Measurements from ENCODE around the gene HYI. TPM values are rescaled to one million over a fixed set of nuclear protein-coding genes. Genes with fewer than 3 reads are reported as not detected.

Gene HYI
- total and polyA plus RNA-seq, 2 donors from 2014 or later: 50.5 to 91.2 TPM

GRCh38 chr1:43432907-43433306, 20.8 kb downstream of the HYI start:
- peaks cover 0 to 10% (median 6%) of the 10 kb centered on the region in 3 donors for H3K4me1 ChIP-seq (ENCODE audit: control insufficient read depth in 2 of 3, insufficient read depth in 2 of 3, low read depth in 1 of 3, low read length in 3 of 3)
- no peak overlapping the region for H3K9ac ChIP-seq (ENCODE audit: low read length in 3 of 3)
- FAIRE-seq (no peak), DNase-seq (no peak)
- no peaks in the 10 kb centered on the region for H3K9me3 ChIP-seq (ENCODE audit: control insufficient read depth in 2 of 3, insufficient read depth in 1 of 3, low read length in 3 of 3)
- intact Hi-C loops (cut with DNase I): no loop called here
- no peak overlapping the region for H3K4me3 ChIP-seq (ENCODE audit: low read length in 3 of 3)
- no peak overlapping the region for H3K27ac ChIP-seq (ENCODE audit: low read depth in 2 of 2, low read length in 2 of 2)
- no peaks in the 10 kb centered on the region for H3K27me3 ChIP-seq (ENCODE audit: control insufficient read depth, insufficient read depth, low read length)
- H3K36me3 ChIP-seq (ENCODE audit: control insufficient read depth in 2 of 3, insufficient read depth in 3 of 3, low read length in 3 of 3): peaks cover 2 to 67% (median 59%) of the 10 kb centered on the region in 3 donors
- TF ChIP-seq, protein P1, sequence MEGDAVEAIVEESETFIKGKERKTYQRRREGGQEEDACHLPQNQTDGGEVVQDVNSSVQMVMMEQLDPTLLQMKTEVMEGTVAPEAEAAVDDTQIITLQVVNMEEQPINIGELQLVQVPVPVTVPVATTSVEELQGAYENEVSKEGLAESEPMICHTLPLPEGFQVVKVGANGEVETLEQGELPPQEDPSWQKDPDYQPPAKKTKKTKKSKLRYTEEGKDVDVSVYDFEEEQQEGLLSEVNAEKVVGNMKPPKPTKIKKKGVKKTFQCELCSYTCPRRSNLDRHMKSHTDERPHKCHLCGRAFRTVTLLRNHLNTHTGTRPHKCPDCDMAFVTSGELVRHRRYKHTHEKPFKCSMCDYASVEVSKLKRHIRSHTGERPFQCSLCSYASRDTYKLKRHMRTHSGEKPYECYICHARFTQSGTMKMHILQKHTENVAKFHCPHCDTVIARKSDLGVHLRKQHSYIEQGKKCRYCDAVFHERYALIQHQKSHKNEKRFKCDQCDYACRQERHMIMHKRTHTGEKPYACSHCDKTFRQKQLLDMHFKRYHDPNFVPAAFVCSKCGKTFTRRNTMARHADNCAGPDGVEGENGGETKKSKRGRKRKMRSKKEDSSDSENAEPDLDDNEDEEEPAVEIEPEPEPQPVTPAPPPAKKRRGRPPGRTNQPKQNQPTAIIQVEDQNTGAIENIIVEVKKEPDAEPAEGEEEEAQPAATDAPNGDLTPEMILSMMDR (IDR thresholded peaks at IDR 0.05; ENCODE audit: borderline replicate concordance, extremely low read depth, insufficient read depth): no peak

DNA sequence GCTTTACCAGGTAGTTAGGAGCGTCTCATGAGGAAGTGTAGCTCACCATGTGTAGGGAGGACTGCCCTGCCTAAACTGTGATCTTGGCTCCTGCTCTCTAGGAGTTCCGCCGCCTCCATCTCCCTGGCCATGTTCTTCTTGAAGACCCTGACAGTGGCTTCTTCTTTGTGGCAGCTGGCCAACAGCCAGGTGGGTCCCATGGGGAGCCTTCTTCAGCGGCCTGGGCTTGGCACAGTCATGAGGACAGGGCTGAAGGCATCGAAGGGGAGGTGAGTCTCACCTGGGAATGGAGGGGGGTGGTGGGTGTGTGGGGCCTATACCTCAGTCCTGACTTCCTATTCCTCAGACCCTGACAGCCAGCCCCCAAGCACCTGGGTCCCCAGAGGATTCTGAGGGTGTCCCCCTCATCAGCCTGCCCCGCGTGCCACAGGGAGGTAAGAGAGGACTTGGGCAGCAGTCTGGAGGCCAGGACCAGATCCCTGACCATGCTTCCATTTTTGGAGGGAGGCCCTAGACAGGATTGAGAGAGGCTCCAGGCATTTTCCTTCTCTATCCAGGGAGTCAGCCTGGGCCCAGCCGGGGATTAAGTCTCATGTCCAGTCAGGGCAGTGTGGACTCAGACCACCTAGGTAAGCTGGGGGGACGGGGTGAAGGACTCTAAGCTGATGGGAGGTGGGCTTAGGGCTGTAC, 21.4 kb downstream of the HYI start:
- Histone ChIP-seq H3K9ac (ENCODE audit: low read length in 3 of 3) (no peak overlapping the region), H3K9me3 (ENCODE audit: control insufficient read depth in 2 of 3, insufficient read depth in 1 of 3, low read length in 3 of 3) (no peaks in the 10 kb centered on the region), H3K4me3 (ENCODE audit: low read length in 3 of 3) (no peak overlapping the region), H3K27ac (ENCODE audit: low read depth in 2 of 2, low read length in 2 of 2) (no peak overlapping the region), H3K27me3 (ENCODE audit: control insufficient read depth, insufficient read depth, low read length) (no peaks in the 10 kb centered on the region), H3K4me1 (ENCODE audit: control insufficient read depth in 2 of 3, insufficient read depth in 2 of 3, low read depth in 1 of 3, low read length in 3 of 3) (peaks cover 0 to 10% (median 6%) of the 10 kb centered on the region in 3 donors), H3K36me3 (ENCODE audit: control insufficient read depth in 2 of 3, insufficient read depth in 3 of 3, low read length in 3 of 3) (peaks cover 5 to 67% (median 65%) of the 10 kb centered on the region in 3 donors)
- TF ChIP-seq, protein P1 (IDR thresholded peaks at IDR 0.05; ENCODE audit: borderline replicate concordance, extremely low read depth, insufficient read depth): no peak
- no peak for FAIRE-seq
- intact Hi-C loops (cut with DNase I): no loop called here
- peak in 1 of 5 donors; percentile 48 for DNase-seq

DNA sequence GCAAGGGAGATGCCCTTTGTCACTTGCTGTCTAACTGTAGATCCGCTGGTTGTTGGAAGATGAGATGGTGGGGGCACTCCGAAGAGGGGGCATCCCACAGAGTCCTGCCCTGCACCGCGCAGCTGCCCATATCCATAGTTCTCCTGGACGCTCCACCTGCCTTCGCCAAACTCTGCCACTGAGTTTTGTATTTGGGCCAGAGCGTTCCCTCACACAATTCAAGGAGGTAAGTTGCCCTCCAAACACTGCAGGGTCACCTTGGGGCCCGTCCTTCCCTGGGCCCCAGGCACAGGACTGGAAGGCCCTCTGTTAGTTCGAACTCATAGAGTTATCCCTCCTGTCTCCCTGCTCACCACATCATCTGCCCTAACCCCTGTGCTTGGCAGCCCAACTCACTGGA, 22.1 kb downstream of the HYI start:
- H3K4me1 ChIP-seq (ENCODE audit: control insufficient read depth in 2 of 3, insufficient read depth in 2 of 3, low read depth in 1 of 3, low read length in 3 of 3): peaks cover 0 to 8% (median 6%) of the 10 kb centered on the region in 3 donors
- H3K4me3 ChIP-seq (ENCODE audit: low read length in 3 of 3): no peak overlapping the region
- H3K27ac ChIP-seq (ENCODE audit: low read depth in 2 of 2, low read length in 2 of 2): no peak overlapping the region
- FAIRE-seq: no peak
- H3K27me3 ChIP-seq (ENCODE audit: control insufficient read depth, insufficient read depth, low read length): no peaks in the 10 kb centered on the region
- peaks cover 5 to 74% (median 64%) of the 10 kb centered on the region in 3 donors for H3K36me3 ChIP-seq (ENCODE audit: control insufficient read depth in 2 of 3, insufficient read depth in 3 of 3, low read length in 3 of 3)
- intact Hi-C loops (cut with DNase I): no loop called here
- peak in 1 of 5 donors; percentile 32 for DNase-seq
- TF ChIP-seq, protein P1 (IDR thresholded peaks at IDR 0.05; ENCODE audit: borderline replicate concordance, extremely low read depth, insufficient read depth): no peak
- no peaks in the 10 kb centered on the region for H3K9me3 ChIP-seq (ENCODE audit: control insufficient read depth in 2 of 3, insufficient read depth in 1 of 3, low read length in 3 of 3)
- no peak overlapping the region for H3K9ac ChIP-seq (ENCODE audit: low read length in 3 of 3)
